AG04449 (cell line): ENCODE measurements around the gene BCAT1.
"Not testable (repeated sequence)": the region's sequence is repeated elsewhere in the genome, so short reads cannot be mapped to it uniquely, and the experiment has no call there.

ENCODE experiments used
- CTCF ChIA-PET: fragments of 350-600 bp; formaldehyde crosslinking; extraction: SDS; loops from one replicate; lab custom pipeline; 2021; ENCODE audit warnings: antibody characterized with exemption; lab: Yijun Ruan, JAX
- POLR2A ChIA-PET: fragments of 400-600, 350-600 bp; formaldehyde crosslinking; extraction: SDS; loops from one replicate; lab custom pipeline; 2020; ENCODE audit warnings: antibody characterized with exemption, inconsistent platforms; lab: Yijun Ruan, JAX
- DNase-seq: peaks from one replicate; pipeline ENCODE4 v3.0.0-alpha.2; 2010; ENCODE audit warnings: low read depth, low spot score
- H3K4me3 ChIP-seq: 2 replicates; pipeline ENCODE4 v1.5.1; 2011; ENCODE audit warnings: low read depth, mild to moderate bottlenecking, control low read depth, low read length
- TF ChIP-seq, protein P1 (sequence below): IDR thresholded peaks from one replicate; pipeline ENCODE4 v1.5.1; 2011; ENCODE audit warnings: mild to moderate bottlenecking, moderate library complexity, low read length, control low read depth, inconsistent platforms; ENCODE audit not compliant: insufficient read depth; ENCODE audit errors: missing control alignments

The BCAT1 gene

GRCh38 chr12:24940157-24940556 is 8.7 kb downstream of the BCAT1 start:
- no peak overlapping the region for H3K4me3 ChIP-seq
- POLR2A ChIA-PET, result no interaction called here
- CTCF ChIA-PET, result interaction anchor here (1.5 kb wide), 1 partner anchor 9 kb away, joined by 5 read pairs; no protein-coding TSS in a partner anchor
- DNase-seq, result no peak
- TF ChIP-seq, protein P1, sequence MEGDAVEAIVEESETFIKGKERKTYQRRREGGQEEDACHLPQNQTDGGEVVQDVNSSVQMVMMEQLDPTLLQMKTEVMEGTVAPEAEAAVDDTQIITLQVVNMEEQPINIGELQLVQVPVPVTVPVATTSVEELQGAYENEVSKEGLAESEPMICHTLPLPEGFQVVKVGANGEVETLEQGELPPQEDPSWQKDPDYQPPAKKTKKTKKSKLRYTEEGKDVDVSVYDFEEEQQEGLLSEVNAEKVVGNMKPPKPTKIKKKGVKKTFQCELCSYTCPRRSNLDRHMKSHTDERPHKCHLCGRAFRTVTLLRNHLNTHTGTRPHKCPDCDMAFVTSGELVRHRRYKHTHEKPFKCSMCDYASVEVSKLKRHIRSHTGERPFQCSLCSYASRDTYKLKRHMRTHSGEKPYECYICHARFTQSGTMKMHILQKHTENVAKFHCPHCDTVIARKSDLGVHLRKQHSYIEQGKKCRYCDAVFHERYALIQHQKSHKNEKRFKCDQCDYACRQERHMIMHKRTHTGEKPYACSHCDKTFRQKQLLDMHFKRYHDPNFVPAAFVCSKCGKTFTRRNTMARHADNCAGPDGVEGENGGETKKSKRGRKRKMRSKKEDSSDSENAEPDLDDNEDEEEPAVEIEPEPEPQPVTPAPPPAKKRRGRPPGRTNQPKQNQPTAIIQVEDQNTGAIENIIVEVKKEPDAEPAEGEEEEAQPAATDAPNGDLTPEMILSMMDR, result no peak

- POLR2A ChIA-PET, CTCF ChIA-PET: not testable (repeated sequence)
Measured at GRCh38 chr12:24939551-24939950, 9.3 kb downstream of the BCAT1 start.

DNA sequence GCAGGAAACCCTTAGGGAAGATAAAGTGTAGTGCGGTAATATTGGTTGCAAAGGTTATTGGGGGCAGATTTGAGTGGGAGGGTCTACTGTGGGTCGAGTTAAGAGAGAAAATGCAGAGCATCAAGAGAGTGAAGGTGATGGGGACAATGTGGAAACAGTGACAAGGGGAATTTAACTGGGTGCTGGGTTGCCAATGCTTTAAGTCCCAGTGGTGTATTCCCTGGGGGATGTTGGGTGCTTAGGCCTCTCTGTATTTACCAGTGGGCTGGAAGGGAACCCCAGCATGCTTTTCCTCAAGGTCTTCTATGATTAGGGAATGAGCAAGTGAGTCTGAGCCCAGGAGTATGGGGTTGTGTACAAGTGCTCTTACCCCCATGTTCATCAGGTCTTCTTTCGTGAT is 10.6 kb downstream of the BCAT1 start:
- POLR2A ChIA-PET, result interaction anchor here (1.6 to 2.4 kb wide), 2 partner anchors 8 to 33 kb away, joined by 5 to 14 read pairs; no protein-coding TSS in a partner anchor
- H3K4me3 ChIP-seq, result no peak overlapping the region
- CTCF ChIA-PET, result interaction anchor here (1.0 kb wide), 1 partner anchor 9 kb away, joined by 3 read pairs; no protein-coding TSS in a partner anchor
- TF ChIP-seq, protein P1, result no peak
- no peak for DNase-seq

More at GRCh38 chr12:24939551-24939950, 9.3 kb downstream of the BCAT1 start:
- H3K4me3 ChIP-seq, DNase-seq: not testable (repeated sequence)

- H3K4me3 ChIP-seq, result no peak overlapping the region
- ChIA-PET POLR2A (interaction anchor here (0.6 to 2.4 kb wide), 3 partner anchors 9 to 392 kb away, joined by 3 to 14 read pairs (median 5); no protein-coding TSS in a partner anchor), CTCF (interaction anchor here (1.0 to 1.4 kb wide), 3 partner anchors 8 to 21 kb away, joined by 3 read pairs; no protein-coding TSS in a partner anchor)
- DNase-seq, result no peak
- TF ChIP-seq, protein P1, result no peak
Measured at GRCh38 chr12:24937553-24938244, 11.2 kb downstream of the BCAT1 start.

DNA sequence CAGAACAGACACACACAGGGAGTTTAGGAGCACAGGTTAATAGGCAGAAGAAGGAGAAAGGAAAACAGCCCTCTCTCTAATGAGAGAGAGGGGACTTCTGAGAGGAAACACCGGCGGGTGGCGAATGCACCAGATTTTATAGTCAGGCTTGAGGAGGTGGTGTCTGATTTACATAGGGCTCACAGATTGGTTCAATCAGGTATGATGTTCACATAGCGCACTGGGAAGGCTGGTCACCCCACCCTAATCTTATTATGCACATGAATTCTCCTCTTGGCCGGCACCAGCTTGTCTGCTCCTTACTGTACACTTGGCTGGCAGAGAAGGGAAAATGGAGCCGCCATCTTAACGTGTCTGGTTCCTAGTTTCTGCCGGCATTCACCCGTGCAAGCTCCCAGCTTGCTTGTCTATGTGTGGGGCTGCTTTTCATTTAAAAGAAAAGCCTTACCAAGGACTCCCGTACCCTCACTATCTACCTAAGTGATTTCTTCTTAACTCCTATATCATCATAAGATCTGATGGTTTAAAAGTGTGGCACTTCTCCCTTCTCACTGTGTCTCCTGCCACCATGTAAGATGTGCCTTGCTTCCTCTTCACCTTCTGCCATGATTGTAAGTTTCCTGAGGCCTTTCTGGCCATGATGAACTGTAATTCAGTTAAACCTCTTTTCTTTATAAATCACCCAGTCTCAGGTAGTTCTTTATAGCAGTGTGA is 15.1 kb downstream of the BCAT1 start:
- no peak overlapping the region for H3K4me3 ChIP-seq
- DNase-seq, result no peak
- ChIA-PET CTCF (no interaction called here), POLR2A (no interaction called here)
- TF ChIP-seq, protein P1, result no peak

DNA sequence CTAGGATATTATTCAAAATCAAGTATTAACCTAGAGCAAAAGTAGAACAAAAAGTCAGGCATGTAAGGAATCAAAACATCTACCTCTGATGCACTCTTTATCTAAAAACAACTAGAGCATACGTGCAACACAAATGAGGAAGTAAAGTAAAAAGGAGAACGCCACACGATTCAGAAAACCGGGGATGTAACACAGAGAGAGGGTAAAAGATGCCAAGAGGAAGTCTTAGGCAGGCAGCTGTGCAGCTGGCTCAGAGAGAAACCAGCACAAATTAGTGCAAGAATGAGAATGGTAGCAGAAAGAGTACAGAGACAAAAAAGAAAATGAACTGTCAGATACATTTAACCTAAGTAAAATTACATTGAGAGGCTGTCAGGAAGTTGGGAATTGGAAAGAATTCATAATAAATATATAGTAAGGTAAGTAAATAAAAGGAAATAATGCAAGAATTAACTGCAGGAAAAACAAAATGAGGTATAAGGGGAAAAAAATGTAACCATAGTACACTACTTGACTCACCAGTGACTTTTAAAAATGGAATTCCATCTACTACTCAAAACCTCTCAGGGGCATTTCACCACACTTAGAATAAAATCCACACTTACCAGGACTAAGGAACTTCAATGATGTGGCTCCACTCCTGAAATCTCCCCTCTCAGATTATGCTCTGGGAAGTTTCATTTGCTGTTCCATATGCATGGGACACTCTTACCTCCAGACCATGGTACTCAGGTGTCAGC is 17.1 kb downstream of the BCAT1 start:
- POLR2A ChIA-PET, result no interaction called here
- CTCF ChIA-PET, result no interaction called here
- no peak overlapping the region for H3K4me3 ChIP-seq
- TF ChIP-seq, protein P1, result no peak
- no peak for DNase-seq
